ENCODE results near the gene CYB5R2.

CYB5R2 gene

DNA sequence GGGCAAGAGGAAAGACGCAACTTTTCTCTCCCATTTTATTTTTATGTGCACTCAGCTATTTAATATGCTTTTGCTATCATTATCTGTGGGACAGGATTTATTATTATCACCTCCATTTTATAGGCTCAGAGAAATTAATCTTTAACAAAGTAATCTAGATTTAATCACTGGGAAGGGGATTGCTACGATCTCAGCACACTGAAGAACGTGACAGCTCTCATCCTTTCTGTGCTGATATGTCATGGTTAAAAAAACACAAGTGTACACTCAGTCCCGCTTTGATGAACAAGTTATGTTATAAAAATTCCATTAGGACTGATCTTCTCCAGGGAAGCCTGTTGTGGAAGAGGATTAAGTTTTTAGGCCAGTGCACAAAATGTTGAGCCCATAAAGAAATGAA, 37.6 kb downstream of the CYB5R2 start:
- no peak overlapping the region for H3K4me3 ChIP-seq (replicated peaks; ENCODE audit: low read depth, low read length)
- TF ChIP-seq CTCF (IDR thresholded peaks at IDR 0.05; ENCODE audit: low read length, missing control alignments): no peak
- DNase-seq (ENCODE audit: low read depth): no peak

DNA sequence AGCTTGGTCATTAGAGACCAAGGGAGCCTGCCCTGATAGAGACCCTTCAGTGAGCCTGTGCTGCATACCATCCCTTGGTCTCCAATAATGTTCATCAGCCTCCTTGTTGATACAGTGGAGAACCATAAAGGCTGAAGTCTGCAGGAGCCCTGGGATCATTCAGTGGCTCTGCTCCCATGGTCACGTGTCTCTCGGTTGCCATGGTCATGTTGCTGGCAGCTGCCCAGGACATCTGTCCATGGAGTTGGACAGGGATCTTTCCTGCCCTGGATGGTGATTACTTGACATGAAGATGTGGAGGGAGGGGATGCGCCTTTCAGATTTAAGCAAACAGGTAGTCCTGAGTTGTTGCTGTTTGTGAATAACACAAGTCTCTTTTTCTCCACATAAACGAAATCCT, 38.2 kb downstream of the CYB5R2 start:
- DNase-seq (ENCODE audit: low read depth): no peak
- no peak overlapping the region for H3K4me3 ChIP-seq (replicated peaks; ENCODE audit: low read depth, low read length)
- TF ChIP-seq CTCF (IDR thresholded peaks at IDR 0.05; ENCODE audit: low read length, missing control alignments): no peak

DNA sequence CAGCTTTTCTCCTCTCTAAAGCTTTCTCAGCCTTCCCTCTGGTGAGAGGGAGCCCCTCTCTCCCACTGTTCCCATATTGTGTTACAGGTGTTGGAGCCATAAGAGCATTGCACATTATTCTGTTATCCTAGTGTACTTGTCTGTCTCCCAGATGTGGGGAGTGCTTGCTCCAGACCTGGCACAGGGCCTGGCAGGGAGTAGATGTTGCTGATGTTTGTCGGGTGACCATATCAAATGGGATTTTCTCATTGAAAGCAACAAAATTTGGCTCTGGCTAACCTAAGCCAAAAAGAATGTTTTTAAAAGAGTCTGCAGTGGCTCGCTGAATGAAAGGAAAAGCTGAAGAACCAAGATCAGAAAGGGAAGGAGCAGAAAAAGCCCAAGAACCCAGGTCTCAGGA, 41.1 kb downstream of the CYB5R2 start:
- no peak for DNase-seq (ENCODE audit: low read depth)
- no peak for TF ChIP-seq CTCF (IDR thresholded peaks at IDR 0.05; ENCODE audit: low read length, missing control alignments)
- H3K4me3 ChIP-seq (replicated peaks; ENCODE audit: low read depth, low read length): no peak overlapping the region

GRCh38 chr11:7630002-7630401, 43.3 kb downstream of the CYB5R2 start:
- no peak for TF ChIP-seq CTCF (IDR thresholded peaks at IDR 0.05; ENCODE audit: low read length, missing control alignments)
- peak; percentile 28 for DNase-seq (ENCODE audit: low read depth)
- H3K4me3 ChIP-seq (replicated peaks; ENCODE audit: low read depth, low read length): no peak overlapping the region

DNA sequence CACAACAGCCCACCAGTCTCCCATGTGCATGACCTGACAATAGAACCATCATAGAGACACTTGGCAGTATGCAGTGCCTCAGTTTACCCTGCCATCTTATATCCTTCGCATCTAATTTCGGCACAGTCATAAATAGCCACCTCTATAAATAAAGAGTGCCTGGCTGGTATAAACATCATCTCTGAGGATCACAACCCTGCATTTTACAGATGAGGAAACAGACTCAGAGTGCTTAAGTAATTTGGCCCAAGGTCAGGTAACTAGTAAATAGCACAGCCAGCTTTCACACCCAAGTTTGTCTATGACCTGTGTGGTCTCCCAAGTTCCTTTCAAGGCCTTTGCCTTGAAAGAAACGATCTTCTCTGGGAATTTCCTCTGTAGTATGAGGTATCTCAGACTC, 44.6 kb downstream of the CYB5R2 start:
- H3K4me3 ChIP-seq (replicated peaks; ENCODE audit: low read depth, low read length): no peak overlapping the region
- DNase-seq (ENCODE audit: low read depth): no peak
- TF ChIP-seq CTCF (IDR thresholded peaks at IDR 0.05; ENCODE audit: low read length, missing control alignments): no peak

DNA sequence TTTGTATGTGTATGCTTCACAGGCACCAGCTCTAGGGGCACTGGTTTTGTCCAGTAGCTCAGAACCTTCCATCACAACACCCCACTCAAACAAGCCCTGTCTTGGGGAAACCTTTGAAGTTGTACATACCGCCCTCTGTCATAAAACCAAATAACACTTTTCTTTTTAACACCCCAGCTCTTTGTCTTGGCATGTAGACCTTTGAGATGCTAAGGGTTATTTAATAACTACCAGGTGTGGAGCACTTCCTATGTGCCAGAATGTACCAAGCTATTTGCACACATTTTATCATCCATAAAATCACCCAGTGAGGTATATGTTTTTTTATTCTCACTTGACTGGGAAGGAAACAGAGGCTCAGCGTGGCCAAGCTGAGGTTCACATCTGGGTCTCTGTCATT, 50.6 kb downstream of the CYB5R2 start:
- DNase-seq (ENCODE audit: low read depth): no peak
- no peak for TF ChIP-seq CTCF (IDR thresholded peaks at IDR 0.05; ENCODE audit: low read length, missing control alignments)
- no peak overlapping the region for H3K4me3 ChIP-seq (replicated peaks; ENCODE audit: low read depth, low read length)

- no peak for TF ChIP-seq CTCF (IDR thresholded peaks at IDR 0.05; ENCODE audit: low read length, missing control alignments)
- no peak for DNase-seq (ENCODE audit: low read depth)
- H3K4me3 ChIP-seq (replicated peaks; ENCODE audit: low read depth, low read length): no peak overlapping the region
Measured at GRCh38 chr11:7621554-7621953, 51.7 kb downstream of the CYB5R2 start.
